Measurements from ENCODE around the gene MRPL12. TPM values are rescaled to one million over a fixed set of nuclear protein-coding genes. Genes with fewer than 3 reads are reported as not detected.

MRPL12 gene
- total and polyA plus RNA-seq, 2 of the 8 experiments (the other 6 are each of a cell fraction or from before 2014, with no cell fraction given): 120 to 141 TPM

- Histone ChIP-seq H3K23me2 (ENCODE audit: low read depth, low read length) (no peaks in the 10 kb centered on the region), H2BK20ac (ENCODE audit: low read length) (no peak overlapping the region), H4K91ac (replicated peaks; ENCODE audit: insufficient read length, low read length) (no peak overlapping the region), H2BK15ac (ENCODE audit: low read length) (no peak overlapping the region), H4K5ac (ENCODE audit: insufficient read length, low read depth, low read length) (no peak overlapping the region), H3K27me3 (replicated peaks in 1 of 4; ENCODE audit: control insufficient read depth in 3 of 4, extremely low read depth in 1 of 4, insufficient read depth in 3 of 4, low read length in 3 of 4) (no peaks in the 10 kb centered on the region), H3K56ac (replicated peaks; ENCODE audit: insufficient read length, low read depth, low read length) (no peak overlapping the region), H2BK12ac (ENCODE audit: low read depth, low read length) (no peak overlapping the region), H2BK120ac (replicated peaks; ENCODE audit: low read depth, low read length) (no peak overlapping the region), H3K18ac (ENCODE audit: extremely low read depth, low read length) (no peak overlapping the region), H3K9me3 (ENCODE audit: insufficient read depth in 2 of 2, low read depth in 1 of 2, low read length in 1 of 2) (no peaks in the 10 kb centered on the region), H3K4me2 (ENCODE audit: insufficient read depth in 1 of 2, low read depth in 2 of 2, low read length in 2 of 2) (no peak overlapping the region), H3K4ac (replicated peaks; ENCODE audit: insufficient read length, low read depth, low read length) (no peak overlapping the region), H3K4me1 (replicated peaks in 1 of 4; ENCODE audit: control insufficient read depth in 3 of 4, insufficient read depth in 4 of 4, low read length in 3 of 4) (no peaks in the 10 kb centered on the region), H3K9ac (replicated peaks in 1 of 4; ENCODE audit: extremely low read depth in 1 of 4, low read depth in 3 of 4, low read length in 3 of 4) (no peak overlapping the region), H3K27ac (ENCODE audit: low read depth, low read length) (no peak overlapping the region), H2BK5ac (ENCODE audit: low read depth, low read length) (no peak overlapping the region), H3K79me1 (ENCODE audit: low read depth, low read length) (peaks cover 2% of the 10 kb centered on the region; the same call in 1 of the 2 replicates), H3K36me3 (ENCODE audit: control insufficient read depth in 2 of 4, insufficient read depth in 4 of 4, low read length in 3 of 4) (peaks cover 2 to 51% (median 30%) of the 10 kb centered on the region in 4 experiments; a peak in 6 of 8 replicates), H3K23ac (ENCODE audit: insufficient read length) (no peak overlapping the region), H4K20me1 (replicated peaks in 1 of 2; ENCODE audit: control insufficient read depth in 1 of 2, insufficient read depth in 2 of 2, low read length in 2 of 2) (peaks cover 3 to 9% of the 10 kb centered on the region in 2 experiments), H2AK5ac (ENCODE audit: low read depth, low read length) (no peak overlapping the region), H3K79me2 (ENCODE audit: control insufficient read depth in 1 of 2, insufficient read depth in 2 of 2, low read length in 2 of 2) (no peaks in the 10 kb centered on the region), H4K8ac (ENCODE audit: extremely low read depth, insufficient read depth, low read length) (no peak overlapping the region), H3K4me3 (ENCODE audit: extremely low read depth in 1 of 4, insufficient read depth in 2 of 4, low read depth in 3 of 4, low read length in 4 of 4) (no peak overlapping the region), H2AFZ (ENCODE audit: low read length) (no peak overlapping the region), H3K14ac (ENCODE audit: insufficient read length) (no peak overlapping the region)
- DNase-seq (ENCODE audit: low read depth in 1 of 2, low spot score in 2 of 2) (no peak), FAIRE-seq (no peak)
- ChIA-PET POLR2A (ENCODE audit: partially characterized antibody) (interaction anchor here (0.6 to 28.4 kb wide), 7 partner anchors 13 to 29 kb away, joined by 3 to 436 read pairs (median 6); partner anchors contain the start of genes ARL16, CCDC137, HGS and MRPL12), CTCF (ENCODE audit: partially characterized antibody) (interaction anchor here (0.6 to 2.0 kb wide), 6 partner anchors 14 to 397 kb away, joined by 3 to 5 read pairs (median 4); no protein-coding TSS in a partner anchor)
- 96% methylated on average over 6 of the region's 6 CpGs; no CpG with 5 or more reads in 1 of the 2 experiments for WGBS, 2 experiments (ENCODE audit: extremely low coverage in 1 of 2, insufficient coverage in 1 of 2, insufficient read length in 1 of 2, insufficient replicate concordance in 2 of 2, low coverage in 1 of 2, low lambda C conversion rate in 2 of 2, missing lambda C conversion rate in 1 of 2)
- no peak for TF ChIP-seq JUN (IDR thresholded peaks at IDR 0.05; ENCODE audit: low read depth, low read length)
- TF ChIP-seq KDM5A (IDR thresholded peaks at IDR 0.05; ENCODE audit: low read length): no peak
- no peak for TF ChIP-seq KDM1A (IDR thresholded peaks at IDR 0.05; ENCODE audit: borderline replicate concordance, low read length)
- TF ChIP-seq SIRT6 (IDR thresholded peaks at IDR 0.05; ENCODE audit: low read length): no peak
- TF ChIP-seq BACH1 (IDR thresholded peaks at IDR 0.05; ENCODE audit: low read length): no peak
- no peak for TF ChIP-seq TCF12 (IDR thresholded peaks at IDR 0.05; ENCODE audit: low read depth, low read length)
- no peak for TF ChIP-seq TAF7 (optimal IDR thresholded peaks at IDR 0.05; ENCODE audit: borderline replicate concordance, low read depth, low read length)
- no peak for TF ChIP-seq POU5F1 (IDR thresholded peaks at IDR 0.05; ENCODE audit: low read depth, low read length)
- TF ChIP-seq BCL11A (IDR thresholded peaks at IDR 0.05; ENCODE audit: low read depth in 2 of 2, low read length in 2 of 2): no peak
- TF ChIP-seq JUND (IDR thresholded peaks at IDR 0.05; ENCODE audit: low read length): no peak
- TF ChIP-seq SUZ12 (IDR thresholded peaks at IDR 0.05; ENCODE audit: low read length): no peak
- TF ChIP-seq KDM4A (IDR thresholded peaks at IDR 0.05; ENCODE audit: low read depth, low read length, severe bottlenecking): no peak
Observed at GRCh38 chr17:81695211-81695610, 8.0 kb upstream of the MRPL12 start.
